ENCODE results near the gene CXCL12. TPM values are rescaled to one million over a fixed set of nuclear protein-coding genes. Genes with fewer than 3 reads are reported as not detected.

CXCL12 gene
- total RNA-seq, 4 donors from 2014 or later: 44.7 to 81.2 (median 56.9) TPM

DNA sequence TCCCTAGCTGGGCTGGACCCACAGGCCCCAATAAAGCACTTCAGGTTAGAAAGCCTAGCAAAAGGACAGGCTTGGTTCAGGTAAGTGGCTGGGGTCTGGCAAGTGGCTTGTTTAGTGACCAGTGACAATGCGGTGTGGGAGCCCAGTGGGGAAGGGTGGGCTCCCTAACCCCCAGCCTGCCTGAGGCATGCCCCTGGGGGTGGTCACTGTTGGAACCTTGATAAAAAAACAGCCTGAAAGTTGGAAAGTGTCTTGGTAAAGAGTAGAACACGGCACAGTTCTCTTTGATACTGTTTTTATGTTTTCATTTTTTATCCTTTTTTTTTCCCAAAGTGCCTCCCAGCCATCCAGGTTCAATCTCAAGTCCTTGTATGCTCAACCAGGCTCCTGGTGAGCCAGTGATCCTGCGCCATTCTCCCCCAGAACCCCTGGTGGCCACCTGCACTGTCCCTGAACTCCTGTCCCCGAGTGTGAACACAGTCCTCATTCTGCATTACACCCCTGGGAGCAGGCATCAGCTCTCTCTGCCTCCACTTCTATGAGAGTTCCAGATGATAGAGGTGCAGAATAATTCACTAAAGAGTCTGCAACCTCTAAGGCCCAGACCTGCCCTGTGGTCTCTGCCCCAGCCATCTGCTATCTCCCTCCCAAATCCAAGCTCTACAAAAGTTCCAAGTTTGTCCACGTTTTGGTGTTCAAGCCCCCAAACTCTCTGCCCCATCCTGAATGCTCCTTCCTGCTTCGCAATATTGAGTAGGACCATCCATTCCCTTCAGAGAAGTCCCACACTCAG, 15.0 kb upstream of the CXCL12 start:
- 77 to 86% methylated on average over 1 to 6 of the region's 6 CpGs for WGBS, 2 donors (ENCODE audit: low coverage in 1 of 2)
- no peaks in the 10 kb centered on the region for H3K4me1 ChIP-seq
- peaks cover 8% of the 10 kb centered on the region for H3K27me3 ChIP-seq
- no peak for ATAC-seq
- H3K36me3 ChIP-seq: no peaks in the 10 kb centered on the region
- peaks cover 0 to under 1% (median 0%) of the 10 kb centered on the region in 3 donors for H3K9me3 ChIP-seq
- H3K4me3 ChIP-seq: no peak overlapping the region
- TF ChIP-seq EP300 (IDR thresholded peaks at IDR 0.05) (no peak), POLR2A (IDR thresholded peaks at IDR 0.05) (no peak), POLR2AphosphoS5 (IDR thresholded peaks at IDR 0.05) (no peak), CTCF (IDR thresholded peaks at IDR 0.05) (no peak)
- no peak overlapping the region for H3K27ac ChIP-seq

- no peaks in the 10 kb centered on the region for H3K9me3 ChIP-seq
- no peaks in the 10 kb centered on the region for H3K36me3 ChIP-seq
- no peak for TF ChIP-seq CTCF (IDR thresholded peaks at IDR 0.05)
- no peak for ATAC-seq
- no peak overlapping the region for H3K4me3 ChIP-seq
- H3K27me3 ChIP-seq: peaks cover 10% of the 10 kb centered on the region
- no peaks in the 10 kb centered on the region for H3K4me1 ChIP-seq
- 81 to 90% methylated on average over 8 to 13 of the region's 15 CpGs for WGBS, 2 donors (ENCODE audit: low coverage in 1 of 2)
- H3K27ac ChIP-seq: no peak overlapping the region
These were observed 14.1 kb upstream of the CXCL12 start for GRCh38 chr10:44398747-44399658.

GRCh38 chr10:44398271-44398670, 13.4 kb upstream of the CXCL12 start:
- Histone ChIP-seq H3K4me1 (no peaks in the 10 kb centered on the region), H3K27ac (no peak overlapping the region), H3K4me3 (no peak overlapping the region), H3K36me3 (no peaks in the 10 kb centered on the region), H3K9me3 (no peaks in the 10 kb centered on the region), H3K27me3 (peaks cover 12% of the 10 kb centered on the region)
- WGBS, 2 donors (ENCODE audit: low coverage in 1 of 2): 72 to 73% methylated on average over 7 of the region's 7 CpGs
- TF ChIP-seq EP300 (IDR thresholded peaks at IDR 0.05) (no peak), POLR2AphosphoS5 (IDR thresholded peaks at IDR 0.05) (no peak), POLR2A (IDR thresholded peaks at IDR 0.05) (no peak), CTCF (IDR thresholded peaks at IDR 0.05) (no peak)
- no peak for ATAC-seq

- H3K9me3 ChIP-seq: no peaks in the 10 kb centered on the region
- no peak for ATAC-seq
- no peaks in the 10 kb centered on the region for H3K36me3 ChIP-seq
- no peak overlapping the region for H3K4me3 ChIP-seq
- H3K4me1 ChIP-seq: no peaks in the 10 kb centered on the region
- peaks cover 17% of the 10 kb centered on the region for H3K27me3 ChIP-seq
- WGBS, 2 donors (ENCODE audit: low coverage in 1 of 2): 97% methylated on average over 4 of the region's 6 CpGs; no CpG with 5 or more reads in 1 of the 2 donors
- H3K27ac ChIP-seq: no peak overlapping the region
- TF ChIP-seq CTCF (IDR thresholded peaks at IDR 0.05) (no peak), EP300 (IDR thresholded peaks at IDR 0.05) (no peak), POLR2A (IDR thresholded peaks at IDR 0.05) (no peak), POLR2AphosphoS5 (IDR thresholded peaks at IDR 0.05) (no peak)
These were observed 12.8 kb upstream of the CXCL12 start for GRCh38 chr10:44397476-44398225.
